CD14-positive monocyte (primary cell): Measurements from ENCODE around the gene OXCT1. TPM values are rescaled to one million over a fixed set of nuclear protein-coding genes. Genes with fewer than 3 reads are reported as not detected.

Source experiments
- DNase-seq, 3 donors: peaks; one replicate each; pipeline ENCODE4 v3.0.0-alpha.2; 2011 to 2022
- H2AFZ ChIP-seq: 2 replicates; pipeline ENCODE4 v1.6.0; 2012; ENCODE audit warnings: mild to moderate bottlenecking, low read depth, low read length, inconsistent platforms; ENCODE audit not compliant: insufficient read depth, poor library complexity, severe bottlenecking
- H3K27ac ChIP-seq, 2 donors: 1 replicate in 1 of 2; 2 replicates in 1 of 2; pipeline ENCODE4 v1.5.1; 2012 to 2013; ENCODE audit warnings: low read length in 2 of 2, control low read depth in 1 of 2, inconsistent platforms in 1 of 2, low read depth in 1 of 2, mild to moderate bottlenecking in 1 of 2
- H3K27me3 ChIP-seq, 2 donors: one replicate each; pipeline versions ENCODE4 v1.6.0 to v1.6.1; 2011 to 2013; ENCODE audit warnings: low read length in 2 of 2; ENCODE audit not compliant: control insufficient read depth in 2 of 2, insufficient read depth in 2 of 2
- H3K36me3 ChIP-seq, 2 donors: replicated peaks in 1 of 2; 1 replicate in 1 of 2; 2 replicates in 1 of 2; pipeline versions ENCODE4 v1.5.1 to v1.6.1; 2012 to 2013; ENCODE audit warnings: low read length in 2 of 2, control low read depth in 1 of 2, inconsistent platforms in 1 of 2, mild to moderate bottlenecking in 1 of 2; ENCODE audit not compliant: insufficient read depth in 2 of 2, control insufficient read depth in 1 of 2
- H3K4me1 ChIP-seq, 2 donors: 1 replicate in 1 of 2; 2 replicates in 1 of 2; pipeline versions ENCODE4 v1.5.1 to v1.6.1; 2012 to 2013; ENCODE audit warnings: low read length in 2 of 2, control low read depth in 1 of 2, inconsistent platforms in 1 of 2, mild to moderate bottlenecking in 1 of 2, moderate library complexity in 1 of 2; ENCODE audit not compliant: insufficient read depth in 2 of 2, control insufficient read depth in 1 of 2
- H3K4me2 ChIP-seq: replicated peaks from 2 replicates; pipeline ENCODE3; 2012; ENCODE audit warnings: low read length, moderate library complexity, mild to moderate bottlenecking; ENCODE audit not compliant: poor library complexity, severe bottlenecking; ENCODE audit errors: extremely low read depth
- H3K4me3 ChIP-seq, 3 experiments: fragments of 200-600 bp in 1 of 3; sonication (generic) in 1 of 3; replicated peaks in 1 of 3; 1 replicate in 2 of 3; 2 replicates in 1 of 3; pipeline ENCODE4 v1.5.1; 2011 to 2013; ENCODE audit warnings: low read length in 3 of 3, mild to moderate bottlenecking in 3 of 3, control low read depth in 2 of 3, low read depth in 2 of 3, inconsistent platforms in 1 of 3, moderate library complexity in 1 of 3
- H3K79me2 ChIP-seq: 2 replicates; pipeline ENCODE4 v1.6.0; 2012; ENCODE audit warnings: mild to moderate bottlenecking, control low read depth, inconsistent platforms, low read length, moderate library complexity; ENCODE audit not compliant: insufficient read depth
- H3K9ac ChIP-seq: 2 replicates; pipeline ENCODE4 v1.6.0; 2017; ENCODE audit warnings: low read length, mild to moderate bottlenecking; ENCODE audit not compliant: insufficient read depth, poor library complexity, severe bottlenecking
- H3K9me3 ChIP-seq, 2 donors: replicated peaks in 1 of 2; 1 replicate in 1 of 2; 2 replicates in 1 of 2; pipeline versions ENCODE4 v1.5.1 to v1.6.1; 2012 to 2013; ENCODE audit warnings: low read length in 2 of 2, control low read depth in 1 of 2; ENCODE audit not compliant: control insufficient read depth in 1 of 2, insufficient read depth in 1 of 2
- H4K20me1 ChIP-seq: 2 replicates; pipeline ENCODE4 v1.6.0; 2012; ENCODE audit warnings: mild to moderate bottlenecking, low read length, control low read depth, moderate library complexity; ENCODE audit not compliant: insufficient read depth
- H3K27ac Mint-ChIP-seq, 7 donors: one replicate each; pipeline ENCODE4 v1.8.0; 2020; ENCODE audit warnings: mild to moderate bottlenecking in 7 of 7, mixed read lengths in 7 of 7, moderate library complexity in 6 of 7, inconsistent platforms in 2 of 7
- H3K27me3 Mint-ChIP-seq, 3 donors: one replicate each; pipeline ENCODE4 v1.8.0; 2021 to 2022; ENCODE audit warnings: low read depth in 3 of 3, mild to moderate bottlenecking in 3 of 3, mixed read lengths in 3 of 3, moderate library complexity in 3 of 3, inconsistent platforms in 1 of 3
- H3K36me3 Mint-ChIP-seq, 2 donors: one replicate each; pipeline ENCODE4 v1.8.0; 2020; ENCODE audit warnings: mixed read lengths in 2 of 2, inconsistent platforms in 1 of 2, mild to moderate bottlenecking in 1 of 2
- H3K4me1 Mint-ChIP-seq: one replicate; pipeline ENCODE4 v1.8.0; 2020; ENCODE audit warnings: mild to moderate bottlenecking, mixed read lengths
- H3K4me3 Mint-ChIP-seq, 2 donors: one replicate each; pipeline ENCODE4 v1.8.0; 2020; ENCODE audit warnings: mild to moderate bottlenecking in 2 of 2, mixed read lengths in 2 of 2, moderate library complexity in 1 of 2
- H3K9me3 Mint-ChIP-seq, 7 donors: one replicate each; pipeline ENCODE4 v1.8.0; 2020 to 2022; ENCODE audit warnings: mixed read lengths in 7 of 7, mild to moderate bottlenecking in 6 of 7, moderate library complexity in 6 of 7, inconsistent platforms in 2 of 7
- WGBS: methylation state at CpG from one replicate; pipeline ENCODE4 v1.1.5; 2013; ENCODE audit warnings: missing lambda C conversion rate; ENCODE audit not compliant: insufficient coverage; 5-methylcytosine and 5-hydroxymethylcytosine counted together
- intact Hi-C, 2 donors: fragments of 100-400 bp; cut with micrococcal nuclease; formaldehyde crosslinking; loops; one replicate each; pipeline versions ENCODE4 v1.15.0 to v1.15.1; 2023
- polyA plus RNA-seq, 3 donors: library from polyadenylated mRNA; depleted of rRNA in 1 of 3; unstranded in 2 of 3; stranded (reverse) in 1 of 3; fragments of 300-500 nt in 2 of 3; fragments of >200 nt in 1 of 3; fragmentation: Illumina TruSeq in 2 of 3; gene quantifications; 1 replicate in 2 of 3; 2 replicates in 1 of 3; pipeline ENCODE4 v1.2.3, GENCODE V29; 2012 to 2021
- TF ChIP-seq, protein P1 (sequence below): fragments of 200-600 bp; IDR thresholded peaks from one replicate; pipeline ENCODE4 v1.8.0; 2022; ENCODE audit warnings: antibody characterized with exemption, mild to moderate bottlenecking

The OXCT1 gene
- polyA plus RNA-seq, 3 donors = 1.3 to 3.4 (median 1.9) TPM

DNA sequence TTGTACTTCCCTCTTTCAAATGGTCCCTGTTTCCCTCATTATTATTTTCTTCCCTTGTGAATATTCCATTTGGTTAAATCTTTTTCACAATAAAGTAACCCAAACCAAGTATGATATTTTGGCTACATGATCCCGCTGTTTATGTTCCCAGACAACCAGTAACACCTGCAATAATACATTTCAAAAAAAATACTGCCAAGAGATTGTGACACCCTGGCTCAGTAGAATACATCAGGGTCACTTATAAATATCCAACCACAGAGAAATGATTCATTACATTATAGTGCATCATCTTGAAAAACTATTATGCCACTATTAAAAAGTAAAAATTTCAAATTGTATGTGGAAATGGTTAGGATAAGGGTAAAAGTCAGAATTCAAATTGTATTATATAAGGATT, 7.2 kb upstream of the OXCT1 start:
- Histone ChIP-seq H3K79me2 (no peaks in the 10 kb centered on the region), H3K9ac (no peak overlapping the region), H4K20me1 (no peaks in the 10 kb centered on the region), H3K9me3 (no peaks in the 10 kb centered on the region), H3K4me1 (no peaks in the 10 kb centered on the region), H3K4me2 (no peak overlapping the region), H3K27ac (no peak overlapping the region), H3K36me3 (no peaks in the 10 kb centered on the region), H3K4me3 (no peak overlapping the region), H3K27me3 (no peaks in the 10 kb centered on the region), H2AFZ (no peak overlapping the region)
- no peak for DNase-seq
- TF ChIP-seq, protein P1, sequence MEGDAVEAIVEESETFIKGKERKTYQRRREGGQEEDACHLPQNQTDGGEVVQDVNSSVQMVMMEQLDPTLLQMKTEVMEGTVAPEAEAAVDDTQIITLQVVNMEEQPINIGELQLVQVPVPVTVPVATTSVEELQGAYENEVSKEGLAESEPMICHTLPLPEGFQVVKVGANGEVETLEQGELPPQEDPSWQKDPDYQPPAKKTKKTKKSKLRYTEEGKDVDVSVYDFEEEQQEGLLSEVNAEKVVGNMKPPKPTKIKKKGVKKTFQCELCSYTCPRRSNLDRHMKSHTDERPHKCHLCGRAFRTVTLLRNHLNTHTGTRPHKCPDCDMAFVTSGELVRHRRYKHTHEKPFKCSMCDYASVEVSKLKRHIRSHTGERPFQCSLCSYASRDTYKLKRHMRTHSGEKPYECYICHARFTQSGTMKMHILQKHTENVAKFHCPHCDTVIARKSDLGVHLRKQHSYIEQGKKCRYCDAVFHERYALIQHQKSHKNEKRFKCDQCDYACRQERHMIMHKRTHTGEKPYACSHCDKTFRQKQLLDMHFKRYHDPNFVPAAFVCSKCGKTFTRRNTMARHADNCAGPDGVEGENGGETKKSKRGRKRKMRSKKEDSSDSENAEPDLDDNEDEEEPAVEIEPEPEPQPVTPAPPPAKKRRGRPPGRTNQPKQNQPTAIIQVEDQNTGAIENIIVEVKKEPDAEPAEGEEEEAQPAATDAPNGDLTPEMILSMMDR = no peak
- no CpG with 5 or more reads among the region's 1 CpG for WGBS
- Mint-ChIP-seq H3K36me3 (no peaks in the 10 kb centered on the region), H3K4me1 (no peaks in the 10 kb centered on the region), H3K9me3 (no peaks in the 10 kb centered on the region), H3K27ac (no peak overlapping the region), H3K4me3 (no peak overlapping the region), H3K27me3 (peaks cover 3 to 6% (median 5%) of the 10 kb centered on the region in 3 donors)
- intact Hi-C loops = loop anchor here in 1 of 2 donors (10.0 kb wide), 1 partner anchor 47 kb away; the partner anchor contains the start of gene FBXO4

DNA sequence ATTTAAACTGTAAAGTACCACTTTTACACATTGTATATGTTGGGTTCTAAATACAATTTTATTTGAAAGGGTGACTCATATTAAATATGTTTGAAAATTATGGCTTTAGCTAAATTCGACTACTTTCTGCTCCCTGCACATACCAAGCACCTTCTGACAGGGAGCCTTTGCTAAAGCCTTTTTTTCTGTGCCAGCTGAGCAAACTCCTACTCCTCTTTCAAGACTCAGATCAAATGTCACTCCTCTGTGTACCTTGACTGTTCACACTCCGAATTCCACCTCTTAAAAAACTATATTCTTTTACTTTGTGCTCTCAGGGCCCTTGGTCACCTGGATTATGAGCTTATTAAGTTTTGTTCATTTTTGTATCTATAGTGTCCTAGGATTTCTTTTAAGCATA, 6.5 kb upstream of the OXCT1 start:
- H3K4me3 Mint-ChIP-seq = no peak overlapping the region
- DNase-seq = no peak
- no peaks in the 10 kb centered on the region for H3K79me2 ChIP-seq
- no peaks in the 10 kb centered on the region for H4K20me1 ChIP-seq
- no peaks in the 10 kb centered on the region for H3K9me3 Mint-ChIP-seq
- no peak overlapping the region for H3K4me2 ChIP-seq
- TF ChIP-seq, protein P1 = no peak
- peaks cover 3 to 7% (median 6%) of the 10 kb centered on the region in 3 donors for H3K27me3 Mint-ChIP-seq
- H3K27ac Mint-ChIP-seq = no peak overlapping the region
- no peaks in the 10 kb centered on the region for H3K27me3 ChIP-seq
- no peak overlapping the region for H2AFZ ChIP-seq
- H3K27ac ChIP-seq = no peak overlapping the region
- no peaks in the 10 kb centered on the region for H3K4me1 ChIP-seq
- WGBS = no CpG with 5 or more reads among the region's 2 CpGs
- H3K36me3 Mint-ChIP-seq = no peaks in the 10 kb centered on the region
- H3K4me3 ChIP-seq = no peak overlapping the region
- no peaks in the 10 kb centered on the region for H3K4me1 Mint-ChIP-seq
- H3K9ac ChIP-seq = no peak overlapping the region
- no peaks in the 10 kb centered on the region for H3K9me3 ChIP-seq
- no peaks in the 10 kb centered on the region for H3K36me3 ChIP-seq
- intact Hi-C loops = loop anchor here in 1 of 2 donors (10.0 kb wide), 1 partner anchor 48 kb away; the partner anchor contains the start of gene FBXO4
